Body of pancreas (tissue), 4 donors: Measurements from ENCODE around the gene CCDC71L.

ENCODE experiments used
- POLR2A ChIP-seq, 3 donors: fragments of 450-650 bp; IDR thresholded peaks; one replicate each; pipeline ENCODE4 v1.6.1; 2016; ENCODE audit warnings: antibody characterized with exemption in 3 of 3, mild to moderate bottlenecking in 2 of 3
- TF ChIP-seq, protein P1 (sequence below), 7 experiments: fragments of 450-650 bp in 4 of 7; fragments of 200-600 bp in 3 of 7; sonication (generic) in 3 of 7; IDR thresholded peaks; one replicate each; pipeline ENCODE4 v1.5.1; 2016 to 2019; ENCODE audit warnings: antibody characterized with exemption in 7 of 7

DNA sequence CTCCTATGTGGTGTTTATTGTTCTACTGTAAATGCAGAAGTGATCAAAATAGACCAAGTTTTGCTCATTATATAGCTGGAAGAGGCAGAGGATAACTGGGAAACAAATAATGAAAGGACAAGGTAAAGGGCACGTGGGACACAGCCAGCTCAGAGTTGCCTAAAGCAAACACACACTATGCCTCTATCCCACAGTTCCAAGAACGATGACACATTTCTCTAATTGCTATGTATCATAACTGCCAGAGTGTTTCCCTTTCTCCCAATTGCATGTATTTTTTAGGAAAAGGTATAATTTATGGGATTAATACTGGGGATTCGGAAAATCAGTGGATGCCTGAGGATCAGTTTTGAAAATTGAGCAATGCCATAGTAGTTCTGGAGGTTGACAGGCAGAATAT, 49.0 kb downstream of the CCDC71L start:
- no peak for TF ChIP-seq POLR2A (IDR thresholded peaks at IDR 0.05)
- TF ChIP-seq, protein P1, sequence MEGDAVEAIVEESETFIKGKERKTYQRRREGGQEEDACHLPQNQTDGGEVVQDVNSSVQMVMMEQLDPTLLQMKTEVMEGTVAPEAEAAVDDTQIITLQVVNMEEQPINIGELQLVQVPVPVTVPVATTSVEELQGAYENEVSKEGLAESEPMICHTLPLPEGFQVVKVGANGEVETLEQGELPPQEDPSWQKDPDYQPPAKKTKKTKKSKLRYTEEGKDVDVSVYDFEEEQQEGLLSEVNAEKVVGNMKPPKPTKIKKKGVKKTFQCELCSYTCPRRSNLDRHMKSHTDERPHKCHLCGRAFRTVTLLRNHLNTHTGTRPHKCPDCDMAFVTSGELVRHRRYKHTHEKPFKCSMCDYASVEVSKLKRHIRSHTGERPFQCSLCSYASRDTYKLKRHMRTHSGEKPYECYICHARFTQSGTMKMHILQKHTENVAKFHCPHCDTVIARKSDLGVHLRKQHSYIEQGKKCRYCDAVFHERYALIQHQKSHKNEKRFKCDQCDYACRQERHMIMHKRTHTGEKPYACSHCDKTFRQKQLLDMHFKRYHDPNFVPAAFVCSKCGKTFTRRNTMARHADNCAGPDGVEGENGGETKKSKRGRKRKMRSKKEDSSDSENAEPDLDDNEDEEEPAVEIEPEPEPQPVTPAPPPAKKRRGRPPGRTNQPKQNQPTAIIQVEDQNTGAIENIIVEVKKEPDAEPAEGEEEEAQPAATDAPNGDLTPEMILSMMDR (IDR thresholded peaks at IDR 0.05) = no peak
